Measurements from ENCODE around the gene INHBC.
A peak's percentile ranks its signal among the peaks of the same experiment; 100 is the strongest.

INHBC gene

GRCh38 chr12:57475271-57476161, 40.9 kb downstream of the INHBC start:
- H3K4me1 ChIP-seq (ENCODE audit: control insufficient read depth, insufficient read depth, low read length), result peaks cover 28% of the 10 kb centered on the region
- peaks cover 68% of the 10 kb centered on the region for H3K27me3 ChIP-seq (ENCODE audit: control insufficient read depth, insufficient read depth, low read length)
- H3K9me3 ChIP-seq (ENCODE audit: control insufficient read depth, low read length), result no peaks in the 10 kb centered on the region
- H3K36me3 ChIP-seq (ENCODE audit: control insufficient read depth, insufficient read depth, low read length), result no peaks in the 10 kb centered on the region
- H3K4me3 ChIP-seq (ENCODE audit: low read length), result no peak overlapping the region
- H3K9ac ChIP-seq (ENCODE audit: low read length), result no peak overlapping the region

- peak overlapping the region; percentile 33 for H3K9ac ChIP-seq (ENCODE audit: low read length)
These were observed 41.8 kb downstream of the INHBC start for GRCh38 chr12:57476162-57476992.

GRCh38 chr12:57476993-57477709, 42.6 kb downstream of the INHBC start:
- H3K36me3 ChIP-seq (ENCODE audit: control insufficient read depth, insufficient read depth, low read length), result no peaks in the 10 kb centered on the region
- no peak overlapping the region for H3K4me3 ChIP-seq (ENCODE audit: low read length)
- peaks cover 16% of the 10 kb centered on the region for H3K4me1 ChIP-seq (ENCODE audit: control insufficient read depth, insufficient read depth, low read length)
- H3K9me3 ChIP-seq (ENCODE audit: control insufficient read depth, low read length), result no peaks in the 10 kb centered on the region
- H3K27me3 ChIP-seq (ENCODE audit: control insufficient read depth, insufficient read depth, low read length), result peaks cover 65% of the 10 kb centered on the region
- peak overlapping the region; percentile 33 for H3K9ac ChIP-seq (ENCODE audit: low read length)

More at GRCh38 chr12:57476162-57476992, 41.8 kb downstream of the INHBC start:
- Histone ChIP-seq H3K27me3 (ENCODE audit: control insufficient read depth, insufficient read depth, low read length) (peaks cover 68% of the 10 kb centered on the region), H3K36me3 (ENCODE audit: control insufficient read depth, insufficient read depth, low read length) (no peaks in the 10 kb centered on the region), H3K9me3 (ENCODE audit: control insufficient read depth, low read length) (no peaks in the 10 kb centered on the region), H3K4me3 (ENCODE audit: low read length) (no peak overlapping the region), H3K4me1 (ENCODE audit: control insufficient read depth, insufficient read depth, low read length) (peaks cover 22% of the 10 kb centered on the region)

DNA sequence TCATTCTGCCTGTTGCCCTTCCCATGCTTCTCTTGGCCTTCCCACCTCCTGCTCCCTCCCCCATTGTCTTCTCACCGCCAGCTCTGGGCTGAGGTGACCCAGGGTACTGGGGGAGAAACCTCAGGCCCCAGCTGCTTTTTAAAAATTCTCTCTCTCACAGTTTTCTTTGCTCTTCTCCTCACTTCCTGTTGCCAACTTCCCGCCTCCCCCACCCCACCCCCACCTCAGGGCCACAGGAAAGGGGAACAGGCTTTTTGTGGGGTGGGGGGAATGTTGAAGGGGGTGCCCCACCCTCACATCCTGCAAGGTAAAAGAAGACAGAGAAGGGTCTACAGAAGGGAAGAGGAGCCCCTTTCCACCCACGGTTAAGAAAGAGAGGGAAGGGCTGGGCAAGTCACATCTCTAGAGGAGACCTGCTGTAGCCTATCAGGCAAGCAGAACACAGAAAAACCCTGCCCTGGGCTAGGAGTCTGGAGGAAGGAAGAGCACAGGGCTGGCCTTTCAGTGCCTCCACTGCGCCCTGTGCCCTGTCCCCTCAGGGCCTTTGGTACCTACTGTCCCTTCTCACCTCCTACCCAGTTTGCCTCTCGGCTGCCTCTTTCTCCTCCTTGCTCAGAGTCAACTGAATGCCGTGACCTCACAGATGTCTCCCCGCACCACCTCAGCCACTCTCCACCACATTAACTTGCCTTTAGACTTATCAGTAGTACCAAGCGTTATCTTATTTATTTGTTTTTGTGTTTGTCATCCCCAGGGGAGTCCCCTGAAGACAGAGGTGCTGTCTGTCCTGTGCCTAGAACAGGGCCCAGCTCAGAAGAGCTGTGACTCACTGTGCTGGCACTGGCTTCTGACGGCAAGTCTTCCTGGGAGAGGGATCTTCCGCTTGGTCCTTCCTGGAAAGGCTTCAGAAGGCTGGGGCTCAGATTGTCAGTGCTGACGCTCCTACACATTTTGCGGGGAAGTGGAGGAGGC, 43.4 kb downstream of the INHBC start:
- Histone ChIP-seq H3K36me3 (ENCODE audit: control insufficient read depth, insufficient read depth, low read length) (no peaks in the 10 kb centered on the region), H3K4me3 (ENCODE audit: low read length) (no peak overlapping the region)

DNA sequence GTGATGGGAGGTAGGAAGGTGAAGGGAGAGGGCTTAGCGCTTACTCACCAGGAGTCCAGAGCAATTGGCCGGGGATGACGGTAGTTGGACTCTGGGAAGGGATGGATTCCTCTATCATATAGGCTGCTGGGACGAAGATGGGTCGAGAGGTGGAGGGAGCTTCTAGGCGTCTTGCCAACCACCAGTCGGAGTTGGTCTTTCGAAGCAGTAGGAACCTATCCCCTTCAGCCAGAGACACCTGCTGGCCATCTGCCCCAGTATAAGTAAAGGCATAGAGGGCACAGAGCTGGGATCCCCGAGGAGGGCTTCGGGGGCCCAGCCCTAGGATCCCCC, 44.4 kb downstream of the INHBC start:
- Histone ChIP-seq H3K9ac (ENCODE audit: low read length) (peak overlapping the region; percentile 7), H3K27me3 (ENCODE audit: control insufficient read depth, insufficient read depth, low read length) (peaks cover 53% of the 10 kb centered on the region)

More for the DNA sequence above, 43.4 kb downstream of the INHBC start:
- peaks cover 60% of the 10 kb centered on the region for H3K27me3 ChIP-seq (ENCODE audit: control insufficient read depth, insufficient read depth, low read length)
- H3K9me3 ChIP-seq (ENCODE audit: control insufficient read depth, low read length), result no peaks in the 10 kb centered on the region
- peaks cover 16% of the 10 kb centered on the region for H3K4me1 ChIP-seq (ENCODE audit: control insufficient read depth, insufficient read depth, low read length)
- peak overlapping the region; percentile 7 for H3K9ac ChIP-seq (ENCODE audit: low read length)

DNA sequence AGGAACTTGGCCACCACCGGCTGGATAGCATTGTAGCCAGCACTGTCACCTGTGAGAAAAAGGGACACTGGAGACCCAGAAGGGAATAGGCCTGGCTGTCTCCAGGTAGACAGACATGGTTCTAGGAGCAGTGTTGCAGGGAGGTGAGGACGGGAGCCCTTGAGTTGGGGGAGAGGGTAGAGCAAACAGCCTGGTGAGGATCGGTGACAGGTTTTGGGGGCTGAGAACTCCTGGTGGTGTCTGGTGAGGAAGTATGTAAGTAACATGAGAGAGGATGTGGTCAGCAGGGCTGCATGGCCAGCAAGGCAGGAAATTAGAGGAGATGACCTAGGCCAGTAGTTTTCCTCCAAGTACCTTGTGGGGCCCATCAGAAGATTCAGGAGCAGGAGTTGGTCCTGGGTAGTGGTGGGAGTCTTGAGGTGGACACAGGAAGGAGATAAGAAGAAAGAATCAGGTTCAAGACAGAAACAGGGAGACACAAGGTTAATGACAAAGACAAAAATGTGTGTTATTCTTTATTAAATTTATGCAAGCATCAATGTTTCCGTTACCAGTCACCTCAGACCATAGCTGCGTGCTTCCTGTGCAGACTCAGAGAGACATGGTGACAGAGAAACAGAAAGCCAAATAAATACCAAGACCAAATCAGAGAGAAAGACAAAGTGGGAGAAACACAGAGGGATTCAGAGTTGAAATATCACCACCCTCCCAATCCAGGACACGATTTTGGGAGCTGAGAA, 45.0 kb downstream of the INHBC start, which contains the start of gene ARHGAP9:
ARHGAP9 (minus strand) TSS at position 491 of the 740 bp plus-strand sequence; CDS start at position 31, 460 bp downstream.
- H3K4me1 ChIP-seq (ENCODE audit: control insufficient read depth, insufficient read depth, low read length), result peaks cover 16% of the 10 kb centered on the region
- no peaks in the 10 kb centered on the region for H3K9me3 ChIP-seq (ENCODE audit: control insufficient read depth, low read length)
- H3K36me3 ChIP-seq (ENCODE audit: control insufficient read depth, insufficient read depth, low read length), result no peaks in the 10 kb centered on the region
- peak within 1 kb of the TSS; percentile 7 for H3K9ac ChIP-seq (ENCODE audit: low read length)
- H3K4me3 ChIP-seq (ENCODE audit: low read length), result no peak within 1 kb of the TSS
- H3K27me3 ChIP-seq (ENCODE audit: control insufficient read depth, insufficient read depth, low read length), result peaks cover 47% of the 10 kb centered on the region

More for the DNA sequence above, 44.4 kb downstream of the INHBC start:
- H3K4me3 ChIP-seq (ENCODE audit: low read length), result no peak overlapping the region
- no peaks in the 10 kb centered on the region for H3K36me3 ChIP-seq (ENCODE audit: control insufficient read depth, insufficient read depth, low read length)
- peaks cover 16% of the 10 kb centered on the region for H3K4me1 ChIP-seq (ENCODE audit: control insufficient read depth, insufficient read depth, low read length)
- H3K9me3 ChIP-seq (ENCODE audit: control insufficient read depth, low read length), result no peaks in the 10 kb centered on the region

- no peak overlapping the region for H3K4me3 ChIP-seq (ENCODE audit: low read length)
- no peaks in the 10 kb centered on the region for H3K36me3 ChIP-seq (ENCODE audit: control insufficient read depth, insufficient read depth, low read length)
- peaks cover 26% of the 10 kb centered on the region for H3K27me3 ChIP-seq (ENCODE audit: control insufficient read depth, insufficient read depth, low read length)
- no peak overlapping the region for H3K9ac ChIP-seq (ENCODE audit: low read length)
- H3K9me3 ChIP-seq (ENCODE audit: control insufficient read depth, low read length), result no peaks in the 10 kb centered on the region
- no peaks in the 10 kb centered on the region for H3K4me1 ChIP-seq (ENCODE audit: control insufficient read depth, insufficient read depth, low read length)
These were observed 47.1 kb downstream of the INHBC start for GRCh38 chr12:57481671-57482070.

DNA sequence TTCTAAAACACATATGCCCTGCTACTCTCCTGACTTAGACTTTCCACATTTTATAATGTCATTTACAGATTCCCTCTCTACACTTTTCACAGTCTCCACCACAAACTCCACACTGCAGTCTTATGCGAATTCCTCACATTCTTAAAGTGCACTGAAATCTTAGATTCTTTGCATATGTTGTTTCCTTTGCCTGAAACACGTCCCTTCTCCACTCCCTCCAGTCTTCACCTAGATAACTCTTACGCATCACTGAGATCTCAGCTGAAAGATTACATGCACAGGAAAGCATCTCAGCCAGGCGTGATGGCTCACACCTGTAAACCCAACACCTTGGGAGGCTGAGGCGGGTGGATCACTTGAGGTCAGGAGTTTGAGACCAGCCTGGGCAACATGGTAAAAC, 48.9 kb downstream of the INHBC start:
- Histone ChIP-seq H3K36me3 (ENCODE audit: control insufficient read depth, insufficient read depth, low read length) (no peaks in the 10 kb centered on the region), H3K4me1 (ENCODE audit: control insufficient read depth, insufficient read depth, low read length) (peaks cover under 1% of the 10 kb centered on the region), H3K9me3 (ENCODE audit: control insufficient read depth, low read length) (no peaks in the 10 kb centered on the region), H3K4me3 (ENCODE audit: low read length) (no peak overlapping the region), H3K27me3 (ENCODE audit: control insufficient read depth, insufficient read depth, low read length) (peaks cover 14% of the 10 kb centered on the region), H3K9ac (ENCODE audit: low read length) (no peak overlapping the region)

- H3K4me1 ChIP-seq (ENCODE audit: control insufficient read depth, insufficient read depth, low read length), result peaks cover 8% of the 10 kb centered on the region
- peaks cover 5% of the 10 kb centered on the region for H3K27me3 ChIP-seq (ENCODE audit: control insufficient read depth, insufficient read depth, low read length)
- H3K4me3 ChIP-seq (ENCODE audit: low read length), result no peak overlapping the region
- H3K36me3 ChIP-seq (ENCODE audit: control insufficient read depth, insufficient read depth, low read length), result peaks cover 3% of the 10 kb centered on the region
- H3K9me3 ChIP-seq (ENCODE audit: control insufficient read depth, low read length), result no peaks in the 10 kb centered on the region
- no peak overlapping the region for H3K9ac ChIP-seq (ENCODE audit: low read length)
These were observed 51.1 kb downstream of the INHBC start for GRCh38 chr12:57485695-57486094.

DNA sequence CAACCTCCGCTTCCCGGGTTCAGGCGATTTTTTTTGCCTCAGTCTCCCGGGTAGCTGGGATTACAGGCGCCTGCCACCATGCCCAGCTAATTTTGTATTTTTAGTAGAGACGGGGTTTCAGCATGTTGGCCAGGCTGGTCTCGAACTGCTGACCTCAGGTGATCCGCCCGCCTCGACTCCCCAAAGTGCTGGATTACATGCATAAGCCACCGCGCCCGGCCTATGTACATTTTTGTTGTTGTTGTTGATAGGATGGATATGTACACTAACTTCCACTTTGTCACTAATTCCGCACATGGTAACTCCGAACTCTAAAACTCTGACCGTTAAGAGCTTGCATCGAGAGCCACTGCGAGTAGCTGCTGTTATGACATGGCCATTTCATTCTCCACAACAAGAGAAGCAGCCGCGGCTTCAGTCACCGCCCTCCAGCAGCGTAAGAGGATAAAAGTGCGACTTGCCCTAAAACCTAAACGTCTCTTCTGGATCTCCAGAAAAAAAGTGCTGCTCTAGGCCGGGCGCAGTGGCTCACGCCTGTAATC, 52.5 kb downstream of the INHBC start:
- Histone ChIP-seq H3K27me3 (ENCODE audit: control insufficient read depth, insufficient read depth, low read length) (no peaks in the 10 kb centered on the region), H3K36me3 (ENCODE audit: control insufficient read depth, insufficient read depth, low read length) (peaks cover 3% of the 10 kb centered on the region), H3K9ac (ENCODE audit: low read length) (no peak overlapping the region), H3K4me3 (ENCODE audit: low read length) (no peak overlapping the region), H3K9me3 (ENCODE audit: control insufficient read depth, low read length) (no peaks in the 10 kb centered on the region), H3K4me1 (ENCODE audit: control insufficient read depth, insufficient read depth, low read length) (peaks cover 8% of the 10 kb centered on the region)

All from mucosa of stomach (tissue), 1 donor.